ENCODE measurements around the gene GNA14. TPM values are rescaled to one million over a fixed set of nuclear protein-coding genes. Genes with fewer than 3 reads are reported as not detected.

Gene GNA14
- total RNA-seq, 1 donor from 2014 or later = not detected

GRCh38 chr9:77606526-77606925 is 41.6 kb downstream of the GNA14 start:
- Mint-ChIP-seq H3K9me3 (ENCODE audit: unreplicated experiment) (no peaks in the 10 kb centered on the region), H3K27me3 (ENCODE audit: unreplicated experiment) (peaks cover 37% of the 10 kb centered on the region), H3K4me3 (ENCODE audit: unreplicated experiment) (no peak overlapping the region), H3K4me1 (ENCODE audit: unreplicated experiment) (no peaks in the 10 kb centered on the region), H3K27ac (ENCODE audit: unreplicated experiment) (no peak overlapping the region), H3K36me3 (ENCODE audit: unreplicated experiment) (no peaks in the 10 kb centered on the region)
- TF ChIP-seq CTCF (IDR thresholded peaks at IDR 0.05) = no peak
- DNase-seq (ENCODE audit: extremely low spot score, unreplicated experiment) = no peak

- TF ChIP-seq CTCF (IDR thresholded peaks at IDR 0.05) = no peak
- H3K27me3 Mint-ChIP-seq (ENCODE audit: unreplicated experiment) = peaks cover 30% of the 10 kb centered on the region
- H3K4me3 Mint-ChIP-seq (ENCODE audit: unreplicated experiment) = no peak overlapping the region
- no peak for DNase-seq (ENCODE audit: extremely low spot score, unreplicated experiment)
- no peaks in the 10 kb centered on the region for H3K4me1 Mint-ChIP-seq (ENCODE audit: unreplicated experiment)
- no peaks in the 10 kb centered on the region for H3K36me3 Mint-ChIP-seq (ENCODE audit: unreplicated experiment)
- no peak overlapping the region for H3K27ac Mint-ChIP-seq (ENCODE audit: unreplicated experiment)
- H3K9me3 Mint-ChIP-seq (ENCODE audit: unreplicated experiment) = no peaks in the 10 kb centered on the region
Observed at GRCh38 chr9:77605449-77606220, 42.5 kb downstream of the GNA14 start.

- no peak for DNase-seq (ENCODE audit: extremely low spot score, unreplicated experiment)
- H3K4me1 Mint-ChIP-seq (ENCODE audit: unreplicated experiment) = no peaks in the 10 kb centered on the region
- no peaks in the 10 kb centered on the region for H3K9me3 Mint-ChIP-seq (ENCODE audit: unreplicated experiment)
- peaks cover 17% of the 10 kb centered on the region for H3K27me3 Mint-ChIP-seq (ENCODE audit: unreplicated experiment)
- H3K27ac Mint-ChIP-seq (ENCODE audit: unreplicated experiment) = no peak overlapping the region
- H3K4me3 Mint-ChIP-seq (ENCODE audit: unreplicated experiment) = no peak overlapping the region
- no peak for TF ChIP-seq CTCF (IDR thresholded peaks at IDR 0.05)
- no peaks in the 10 kb centered on the region for H3K36me3 Mint-ChIP-seq (ENCODE audit: unreplicated experiment)
Observed at GRCh38 chr9:77604316-77604715, 43.8 kb downstream of the GNA14 start.

DNA sequence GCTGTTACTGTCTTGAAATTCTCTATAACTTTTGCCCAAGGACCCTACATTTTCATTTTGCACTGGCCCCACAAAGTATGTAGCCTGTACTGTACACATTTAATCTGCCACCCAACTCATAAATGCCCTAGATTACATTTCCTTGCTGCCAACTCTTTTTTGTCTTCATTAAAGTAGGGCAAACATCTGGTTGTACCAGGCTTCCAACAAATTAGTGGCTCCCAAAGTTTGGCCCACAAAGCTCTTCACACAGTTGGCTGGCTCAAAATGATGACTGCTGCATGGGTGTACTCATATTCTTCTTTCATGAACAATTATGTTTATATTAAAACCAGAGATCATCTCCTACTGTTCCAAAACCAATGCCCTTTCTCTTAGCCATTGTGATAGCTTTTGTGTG is 45.3 kb downstream of the GNA14 start:
- H3K4me1 Mint-ChIP-seq (ENCODE audit: unreplicated experiment) = peaks cover 10% of the 10 kb centered on the region
- no peak overlapping the region for H3K27ac Mint-ChIP-seq (ENCODE audit: unreplicated experiment)

More for the DNA sequence above, 45.3 kb downstream of the GNA14 start:
- H3K9me3 Mint-ChIP-seq (ENCODE audit: unreplicated experiment) = no peaks in the 10 kb centered on the region
- no peak for DNase-seq (ENCODE audit: extremely low spot score, unreplicated experiment)
- H3K36me3 Mint-ChIP-seq (ENCODE audit: unreplicated experiment) = no peaks in the 10 kb centered on the region
- no peak overlapping the region for H3K4me3 Mint-ChIP-seq (ENCODE audit: unreplicated experiment)
- no peak for TF ChIP-seq CTCF (IDR thresholded peaks at IDR 0.05)
- H3K27me3 Mint-ChIP-seq (ENCODE audit: unreplicated experiment) = peaks cover 8% of the 10 kb centered on the region
